K562 (cell line): Measurements from ENCODE around the gene TCHP. TPM values are rescaled to one million over a fixed set of nuclear protein-coding genes. Genes with fewer than 3 reads are reported as not detected.

Source experiments
- ADNP ChIP-seq: fragments of 200-800 bp; sonication (Bioruptor generic); IDR thresholded peaks from 2 replicates; pipeline ENCODE4 v1.6.1; 2016; ENCODE audit warnings: missing genetic modification characterization, missing compliant biosample characterization
- CHD2 ChIP-seq: IDR thresholded peaks from 2 replicates; pipeline ENCODE4 v1.6.1; 2011; ENCODE audit warnings: low read depth, low read length
- KHSRP ChIP-seq: fragments of 450-650 bp; IDR thresholded peaks from 2 replicates; pipeline ENCODE4 v1.6.1; 2017
- MBD2 ChIP-seq: sonication (generic); IDR thresholded peaks from 2 replicates; pipeline ENCODE4 v1.6.1; 2016; ENCODE audit warnings: low read depth, borderline replicate concordance
- RAD51 ChIP-seq: fragments of 450-650 bp; IDR thresholded peaks from 2 replicates; pipeline ENCODE4 v1.7.1; 2016; ENCODE audit warnings: low read depth, mild to moderate bottlenecking, borderline replicate concordance
- TBL1XR1 ChIP-seq, 2 experiments: IDR thresholded peaks; 2 replicates each; pipeline ENCODE4 v1.6.1; 2012; ENCODE audit warnings: improper control_type of control experiment in 2 of 2, low read length in 2 of 2, mild to moderate bottlenecking in 1 of 2
- ZBTB7A ChIP-seq: IDR thresholded peaks from 2 replicates; pipeline ENCODE4 v1.6.1; 2011; ENCODE audit warnings: low read depth, mild to moderate bottlenecking, low read length, moderate library complexity, borderline replicate concordance; ENCODE audit not compliant: control insufficient read depth
- polyA plus RNA-seq, 8 experiments: library from polyadenylated mRNA; depleted of rRNA in 4 of 8; stranded (reverse) in 5 of 8; unstranded in 3 of 8; fragments of >200 nt; fragmentation: Nextera tagmentation in 2 of 8; fragmentation: Illumina TruSeq in 1 of 8; extraction: Ambion mirVana in 2 of 8; extraction: Trizol in 1 of 8; gene quantifications; 2 replicates each; pipeline versions ENCODE4 v1.2.1 to v1.2.3, GENCODE V29; 2011 to 2014; ENCODE audit warnings: inconsistent platforms in 1 of 8, missing spikeins in 1 of 8
- total RNA-seq, 7 experiments: library from RNA; depleted of rRNA in 6 of 7; stranded (reverse); fragments of >200 nt in 6 of 7; fragmentation: Illumina TruSeq in 2 of 7; extraction: Trizol in 2 of 7; gene quantifications; 2 replicates each; pipeline versions ENCODE4 v1.2.1 to v1.2.3, GENCODE V29; 2011 to 2021; ENCODE audit warnings: low replicate concordance in 1 of 7
- TF ChIP-seq, protein P1 (sequence below): sonication (generic); formaldehyde crosslinking; IDR thresholded peaks from 2 replicates; pipeline ENCODE4 v1.8.1; 2023; ENCODE audit warnings: mild to moderate bottlenecking, missing genetic modification reagents
- TF ChIP-seq, protein P2 (sequence below): fragments of 450-650 bp; IDR thresholded peaks from 2 replicates; pipeline ENCODE4 v1.6.1; 2016; ENCODE audit warnings: mild to moderate bottlenecking

Gene TCHP
- total and polyA plus RNA-seq, 9 of the 15 experiments (the other 6 are each of a cell fraction or from before 2014, with no cell fraction given): 3.4 to 30.4 (median 19.7) TPM

DNA sequence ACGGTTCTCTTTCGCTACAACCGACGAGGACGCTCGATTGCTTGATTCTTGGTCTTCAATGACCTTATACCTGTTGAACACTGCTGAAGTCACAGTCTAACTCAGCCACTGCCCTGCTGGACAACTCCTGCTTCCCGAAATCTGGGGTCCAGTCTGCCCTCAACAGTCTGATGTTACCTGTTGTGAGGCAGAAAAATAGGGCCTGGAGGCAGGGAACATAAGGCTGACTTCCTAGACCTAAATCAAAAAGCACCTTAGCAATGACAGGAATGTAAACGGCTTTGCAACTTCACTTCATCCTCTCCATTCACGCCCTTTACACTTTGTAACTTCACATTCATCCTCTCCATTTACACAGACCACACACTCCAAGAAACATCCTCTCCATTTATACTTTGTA lies 19.1 kb upstream of the TCHP start (continued):
- TF ChIP-seq RAD51 (no peak), ZBTB7A (no peak), TBL1XR1 (IDR thresholded peaks at IDR 0.05; ENCODE audit: low read length in 2 of 2) (no peak), MBD2 (no peak), KHSRP (no peak), CHD2 (no peak), ADNP (tag) (no peak)
- TF ChIP-seq, protein P1, sequence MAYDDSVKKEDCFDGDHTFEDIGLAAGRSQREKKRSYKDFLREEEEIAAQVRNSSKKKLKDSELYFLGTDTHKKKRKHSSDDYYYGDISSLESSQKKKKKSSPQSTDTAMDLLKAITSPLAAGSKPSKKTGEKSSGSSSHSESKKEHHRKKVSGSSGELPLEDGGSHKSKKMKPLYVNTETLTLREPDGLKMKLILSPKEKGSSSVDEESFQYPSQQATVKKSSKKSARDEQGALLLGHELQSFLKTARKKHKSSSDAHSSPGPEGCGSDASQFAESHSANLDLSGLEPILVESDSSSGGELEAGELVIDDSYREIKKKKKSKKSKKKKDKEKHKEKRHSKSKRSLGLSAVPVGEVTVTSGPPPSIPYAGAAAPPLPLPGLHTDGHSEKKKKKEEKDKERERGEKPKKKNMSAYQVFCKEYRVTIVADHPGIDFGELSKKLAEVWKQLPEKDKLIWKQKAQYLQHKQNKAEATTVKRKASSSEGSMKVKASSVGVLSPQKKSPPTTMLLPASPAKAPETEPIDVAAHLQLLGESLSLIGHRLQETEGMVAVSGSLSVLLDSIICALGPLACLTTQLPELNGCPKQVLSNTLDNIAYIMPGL: no peak
- TF ChIP-seq, protein P2, sequence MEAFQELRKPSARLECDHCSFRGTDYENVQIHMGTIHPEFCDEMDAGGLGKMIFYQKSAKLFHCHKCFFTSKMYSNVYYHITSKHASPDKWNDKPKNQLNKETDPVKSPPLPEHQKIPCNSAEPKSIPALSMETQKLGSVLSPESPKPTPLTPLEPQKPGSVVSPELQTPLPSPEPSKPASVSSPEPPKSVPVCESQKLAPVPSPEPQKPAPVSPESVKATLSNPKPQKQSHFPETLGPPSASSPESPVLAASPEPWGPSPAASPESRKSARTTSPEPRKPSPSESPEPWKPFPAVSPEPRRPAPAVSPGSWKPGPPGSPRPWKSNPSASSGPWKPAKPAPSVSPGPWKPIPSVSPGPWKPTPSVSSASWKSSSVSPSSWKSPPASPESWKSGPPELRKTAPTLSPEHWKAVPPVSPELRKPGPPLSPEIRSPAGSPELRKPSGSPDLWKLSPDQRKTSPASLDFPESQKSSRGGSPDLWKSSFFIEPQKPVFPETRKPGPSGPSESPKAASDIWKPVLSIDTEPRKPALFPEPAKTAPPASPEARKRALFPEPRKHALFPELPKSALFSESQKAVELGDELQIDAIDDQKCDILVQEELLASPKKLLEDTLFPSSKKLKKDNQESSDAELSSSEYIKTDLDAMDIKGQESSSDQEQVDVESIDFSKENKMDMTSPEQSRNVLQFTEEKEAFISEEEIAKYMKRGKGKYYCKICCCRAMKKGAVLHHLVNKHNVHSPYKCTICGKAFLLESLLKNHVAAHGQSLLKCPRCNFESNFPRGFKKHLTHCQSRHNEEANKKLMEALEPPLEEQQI: no peak
